Measurements from ENCODE around the gene SLC26A2.

DNA sequence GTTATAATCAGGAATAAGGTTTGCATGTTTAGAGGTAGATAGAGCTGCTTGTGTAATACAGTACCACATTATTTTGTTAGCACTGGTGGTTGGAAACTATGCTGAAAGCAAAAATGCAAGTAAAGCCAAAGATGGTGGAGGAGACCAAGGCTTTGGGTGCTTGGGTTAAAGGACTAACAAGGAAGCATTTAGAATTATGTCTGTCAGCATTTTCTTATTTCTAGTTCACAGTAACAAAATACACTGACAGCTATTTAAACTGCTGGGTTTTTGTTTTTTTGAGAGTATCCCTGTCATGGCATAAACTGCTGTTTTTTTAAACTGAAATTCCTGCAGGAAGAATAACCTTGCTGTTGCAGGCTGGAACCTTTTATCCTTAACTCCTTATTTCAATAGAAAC lies 46.5 kb downstream of the SLC26A2 start:
- TF ChIP-seq POLR2A (IDR thresholded peaks at IDR 0.05; ENCODE audit: low read depth, low read length) (no peak), POLR2AphosphoS5 (IDR thresholded peaks at IDR 0.05; ENCODE audit: low read depth, low read length) (no peak), TAF1 (IDR thresholded peaks at IDR 0.05; ENCODE audit: borderline replicate concordance, low read depth, low read length) (no peak)

All from GM12892 (cell line).